NCI-H345 treated with DMSO at 0.1 percent for 48 hours (cell line): Measurements from ENCODE around the gene KDM6A.
"Not testable (repeated sequence)": the region's sequence is repeated elsewhere in the genome, so short reads cannot be mapped to it uniquely, and the experiment has no call there.

Experiments used
- DNase-seq: peaks from one replicate; lab custom pipeline; 2025; ENCODE audit not compliant: unreplicated experiment; lab: John Stamatoyannopoulos, UW

The KDM6A gene

GRCh38 chrX:44889824-44890223, 16.8 kb downstream of the KDM6A start:
- no peak for DNase-seq

DNA sequence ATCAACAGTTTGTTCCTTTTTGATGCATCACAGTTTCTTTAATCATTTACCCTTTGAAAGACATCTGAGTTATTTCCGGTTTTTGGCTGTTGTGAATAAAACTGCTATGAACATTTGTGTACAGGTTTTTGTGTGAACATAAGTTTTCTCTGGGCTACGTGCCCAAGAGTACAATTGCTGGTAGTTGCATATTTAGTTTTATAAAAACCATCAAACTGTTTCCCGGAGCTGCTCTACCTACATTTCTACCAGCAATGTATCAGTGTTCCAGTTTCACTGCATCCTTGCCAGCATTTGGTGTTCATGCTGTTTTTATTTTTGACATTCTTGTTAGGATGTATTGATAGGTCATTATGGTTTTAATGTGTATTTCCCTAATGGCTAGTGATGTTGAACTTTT, 17.3 kb downstream of the KDM6A start:
- no peak for DNase-seq

DNA sequence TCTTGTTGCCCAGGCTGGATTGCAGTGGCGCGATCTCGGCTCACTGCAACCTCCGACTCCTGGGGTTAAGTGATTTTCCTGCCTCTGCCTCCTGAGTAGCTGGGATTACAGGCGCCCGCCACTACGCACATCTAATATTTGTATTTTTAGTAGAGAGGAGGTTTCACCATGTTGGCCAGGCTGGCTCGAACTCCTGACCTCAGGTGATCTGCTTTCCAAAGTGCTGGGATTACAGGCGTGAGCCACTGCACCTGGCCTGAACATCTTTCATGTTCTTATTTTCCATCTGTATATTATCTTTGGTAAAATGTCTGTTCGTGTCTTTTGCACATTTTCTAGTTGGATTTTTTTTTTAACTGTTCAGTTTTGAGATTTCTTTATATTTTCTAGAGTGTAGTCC, 17.7 kb downstream of the KDM6A start:
- not testable (repeated sequence) for DNase-seq

DNA sequence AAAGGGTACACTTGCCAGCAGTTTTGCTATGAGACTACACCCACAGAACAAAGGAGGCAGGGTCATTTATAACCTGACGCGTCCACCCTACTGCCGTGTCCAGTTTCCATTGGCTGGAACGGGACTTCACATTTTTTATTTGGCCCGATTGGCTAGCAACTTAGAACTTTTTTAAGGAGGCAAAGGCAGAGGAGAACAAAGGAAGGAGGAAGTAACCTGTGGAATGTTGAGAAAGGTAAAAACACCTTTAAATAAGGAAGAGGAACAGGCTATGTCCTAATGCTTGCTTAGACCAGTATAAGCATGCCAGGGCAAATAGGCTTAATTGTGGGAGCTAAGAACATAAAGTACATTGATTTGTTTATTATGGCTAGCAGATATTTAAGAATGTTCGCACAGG, 18.7 kb downstream of the KDM6A start:
- no peak for DNase-seq

DNA sequence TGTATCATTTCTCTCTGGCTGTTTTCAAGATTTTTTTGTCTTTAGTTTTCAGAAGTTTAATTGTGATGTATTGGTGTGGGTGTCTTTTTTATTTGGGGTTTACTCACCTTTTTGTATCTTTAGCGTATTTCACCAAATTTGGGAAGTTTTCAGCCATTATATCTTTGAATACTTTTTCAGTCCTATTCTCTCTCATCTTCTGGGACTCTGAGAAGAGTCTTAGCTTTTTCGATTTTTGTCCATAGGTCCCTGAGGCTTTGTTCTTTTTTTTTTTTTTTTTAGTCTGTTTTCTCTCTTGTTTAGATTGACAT, 23.8 kb downstream of the KDM6A start:
- no peak for DNase-seq

DNA sequence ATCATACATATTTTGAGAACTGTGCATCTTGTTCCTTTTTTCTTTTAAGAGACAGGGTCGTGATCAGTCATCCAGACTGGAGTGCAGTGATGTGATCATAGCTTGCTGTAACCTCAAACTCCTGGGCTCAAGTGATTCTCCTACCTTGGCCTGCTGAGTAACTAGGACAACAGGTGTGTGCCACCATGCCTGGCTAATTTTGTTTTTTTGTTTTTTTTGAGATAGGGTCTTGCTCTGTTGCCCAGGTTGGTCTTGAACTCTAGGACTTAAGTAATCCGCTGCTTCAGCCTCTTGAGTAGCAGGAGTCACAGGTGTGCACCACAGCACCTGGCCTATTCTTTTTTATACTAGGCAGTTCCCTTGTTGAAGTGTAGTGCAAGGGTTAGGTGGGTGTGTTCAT, 24.6 kb downstream of the KDM6A start:
- DNase-seq, result no peak

DNA sequence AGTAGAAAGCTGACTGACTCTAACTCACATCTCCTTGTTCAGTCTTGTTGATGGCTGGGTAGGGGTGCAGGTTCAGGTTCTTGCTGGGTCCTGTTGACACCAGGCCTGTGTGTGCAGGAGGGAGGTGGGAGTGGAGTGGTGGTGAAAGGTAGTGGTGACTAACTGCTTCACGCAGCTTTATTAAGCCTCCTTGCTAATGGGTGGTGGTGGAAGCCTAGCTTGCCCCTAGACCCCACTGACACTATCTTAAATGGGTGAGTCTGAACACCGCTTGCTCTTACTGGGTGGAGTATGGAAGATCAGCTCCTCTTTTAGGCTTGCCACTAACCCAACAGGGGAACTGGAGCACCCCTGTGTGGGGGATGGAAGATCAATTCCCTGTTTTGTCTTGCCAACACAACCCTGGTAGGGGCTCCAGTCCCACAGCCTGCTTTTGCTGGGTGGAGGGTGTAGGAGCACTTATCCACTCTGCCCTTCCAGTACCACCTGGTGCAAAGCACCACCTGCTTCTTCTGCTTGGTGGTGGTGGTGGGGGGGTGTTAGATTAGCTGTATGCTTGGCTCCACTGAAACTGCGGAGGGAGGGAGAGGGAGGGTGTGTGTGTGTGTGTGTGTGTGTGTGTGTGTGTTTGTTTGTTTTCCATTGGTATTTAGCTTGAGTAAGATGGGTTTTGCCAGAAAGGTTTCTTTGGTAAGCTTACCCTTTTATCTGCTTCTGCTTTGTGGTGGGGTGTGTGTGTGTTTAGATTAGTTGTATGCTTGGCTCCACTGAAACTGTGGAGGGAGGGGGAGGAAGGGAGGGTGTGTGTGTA, 25.6 kb downstream of the KDM6A start:
- no peak for DNase-seq

DNA sequence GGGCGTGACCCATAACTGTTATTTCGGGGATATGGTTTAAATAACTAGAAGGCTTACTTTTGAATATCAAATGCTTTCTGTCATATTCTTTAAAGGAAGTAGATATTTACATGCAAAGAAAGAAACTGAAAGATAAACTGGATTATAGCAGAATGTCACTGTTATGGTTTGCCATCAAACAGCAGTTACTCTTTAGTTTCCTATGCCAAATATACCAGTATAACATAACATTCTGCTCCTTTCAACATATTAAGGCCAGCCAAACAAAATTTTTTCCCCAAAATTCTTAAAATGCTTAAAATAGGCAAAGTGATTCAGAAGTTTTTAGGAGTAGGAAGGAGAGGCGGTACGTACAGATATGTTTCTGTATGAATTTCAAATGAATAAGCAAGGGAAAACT, 27.0 kb downstream of the KDM6A start:
- no peak for DNase-seq

DNA sequence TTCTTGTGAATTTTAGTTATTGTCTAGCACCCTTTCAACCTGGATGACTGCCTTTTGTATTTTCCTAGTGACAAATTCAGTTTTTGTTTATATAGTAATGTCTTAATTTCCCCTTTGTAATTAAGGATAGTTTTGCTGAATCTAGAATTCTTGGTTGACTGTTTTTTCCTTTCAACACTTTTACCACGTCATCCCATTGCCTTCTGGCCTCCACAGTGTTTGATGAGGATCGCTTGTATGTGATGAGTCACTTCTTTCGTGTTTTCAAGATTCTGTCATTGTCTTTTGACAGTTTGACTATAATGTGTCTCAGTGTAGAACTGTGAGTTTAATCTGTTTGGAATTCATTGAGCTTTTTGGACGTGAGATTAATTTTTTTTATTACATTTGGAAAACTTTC, 30.1 kb downstream of the KDM6A start:
- no peak for DNase-seq

DNA sequence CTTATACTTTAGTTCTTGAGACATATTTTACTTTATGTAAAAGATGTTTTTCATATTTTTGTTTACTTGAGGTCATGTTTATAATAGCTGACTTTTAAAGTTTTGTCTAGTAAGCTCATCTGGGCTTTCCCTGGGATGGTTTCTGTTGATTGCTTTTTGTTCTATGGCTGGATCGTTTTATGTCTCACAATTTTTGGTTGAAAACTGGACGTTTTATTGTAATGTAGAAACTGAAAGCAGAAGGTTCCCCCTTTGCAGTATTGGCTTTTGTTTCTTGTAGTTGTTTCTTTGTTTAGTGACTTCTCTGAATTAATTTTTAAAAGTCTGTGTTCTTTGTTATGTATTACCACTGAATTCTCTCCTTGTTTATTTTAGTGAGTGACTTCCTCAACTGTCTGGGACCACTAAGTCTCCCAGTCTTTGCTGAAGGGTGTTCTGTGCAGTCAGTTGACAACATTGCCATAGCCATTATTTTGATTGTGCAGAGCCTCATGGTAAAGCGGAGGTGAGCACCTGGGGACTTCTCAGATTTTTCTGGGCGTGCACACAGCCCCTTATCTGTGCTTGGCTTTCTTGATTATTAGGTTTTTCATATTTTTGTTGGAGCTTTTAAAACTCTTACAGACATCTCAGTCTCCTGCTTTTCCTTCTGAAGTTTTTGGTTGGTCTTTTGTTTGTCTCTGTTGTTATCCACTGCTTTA, 31.0 kb downstream of the KDM6A start:
- DNase-seq, result no peak

GRCh38 chrX:44904542-44905115, 31.6 kb downstream of the KDM6A start:
- DNase-seq, result no peak

DNA sequence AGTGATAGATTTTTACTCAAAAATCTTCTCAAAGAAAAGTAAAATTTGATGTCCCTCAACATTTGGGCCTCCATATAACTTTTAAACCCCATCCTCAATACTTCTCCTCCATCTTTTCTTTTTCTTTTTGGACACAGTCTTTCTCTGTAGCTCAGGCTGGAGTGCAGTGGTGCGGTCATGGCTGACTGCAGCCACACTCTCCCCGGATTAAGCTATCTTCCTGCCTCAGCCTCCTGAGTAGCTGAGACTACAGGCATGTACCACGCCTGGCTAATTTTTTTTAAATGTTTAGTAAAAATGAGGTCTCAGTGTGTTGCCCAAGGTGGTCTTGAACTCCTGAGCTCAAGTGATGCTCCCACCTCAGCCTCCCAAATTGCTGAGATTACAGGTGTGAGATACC, 33.1 kb downstream of the KDM6A start:
- no peak for DNase-seq

- DNase-seq, result no peak
Measured at GRCh38 chrX:44906542-44906941, 33.6 kb downstream of the KDM6A start.

DNA sequence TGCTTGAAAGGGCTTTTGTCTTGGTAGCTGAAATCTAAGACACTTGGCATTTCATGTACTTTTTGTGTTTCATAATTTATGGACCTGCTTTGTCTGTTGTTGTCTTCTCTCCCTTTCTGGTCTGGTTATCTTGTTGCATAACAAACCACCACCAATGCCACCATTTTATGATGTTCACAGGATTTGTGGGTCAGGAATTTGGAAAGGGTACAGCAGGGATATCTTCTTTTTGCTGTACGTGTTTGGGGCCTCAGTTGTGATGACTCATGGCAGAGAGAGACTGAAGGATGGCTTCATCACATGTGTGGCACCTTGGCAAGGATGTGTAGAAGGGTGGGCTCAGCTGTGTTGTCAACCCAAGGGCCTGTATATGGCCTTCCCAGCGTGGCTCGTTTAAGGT, 35.2 kb downstream of the KDM6A start:
- DNase-seq, result no peak

DNA sequence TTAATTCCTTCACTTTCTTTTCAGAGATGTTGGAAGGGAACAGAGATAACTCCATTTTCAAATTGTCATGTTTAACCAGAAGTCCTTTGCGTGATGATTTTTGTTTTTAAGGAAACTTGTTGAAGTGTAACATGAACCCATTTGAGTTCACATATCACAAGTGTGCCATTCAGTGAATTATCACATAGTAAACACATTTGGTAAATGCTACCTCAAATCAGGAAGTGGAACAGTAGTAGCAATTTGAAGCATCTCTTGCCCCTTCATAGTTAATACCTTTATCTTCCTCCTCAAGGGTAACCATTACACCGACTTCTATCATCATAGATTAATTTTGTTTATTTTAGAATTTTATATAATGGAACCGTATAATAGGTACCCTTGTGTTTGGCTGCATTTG, 35.8 kb downstream of the KDM6A start:
- no peak for DNase-seq

DNA sequence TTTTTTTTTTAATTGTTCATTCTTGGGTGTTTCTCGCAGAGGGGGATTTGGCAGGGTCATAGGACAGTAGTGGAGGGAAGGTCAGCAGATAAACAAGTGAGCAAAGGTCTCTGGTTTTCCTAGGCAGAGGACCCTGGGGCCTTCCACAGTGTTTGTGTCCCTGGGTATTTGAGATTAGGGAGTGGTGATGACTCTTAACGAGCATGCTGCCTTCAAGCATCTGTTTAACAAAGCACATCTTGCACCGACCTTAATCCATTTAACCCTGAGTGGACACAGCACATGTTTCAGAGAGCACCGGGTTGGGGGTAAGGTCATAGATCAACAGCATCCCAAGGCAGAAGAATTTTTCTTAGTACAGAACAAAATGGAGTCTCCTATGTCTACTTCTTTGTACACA, 37.5 kb downstream of the KDM6A start:
- not testable (repeated sequence) for DNase-seq

DNA sequence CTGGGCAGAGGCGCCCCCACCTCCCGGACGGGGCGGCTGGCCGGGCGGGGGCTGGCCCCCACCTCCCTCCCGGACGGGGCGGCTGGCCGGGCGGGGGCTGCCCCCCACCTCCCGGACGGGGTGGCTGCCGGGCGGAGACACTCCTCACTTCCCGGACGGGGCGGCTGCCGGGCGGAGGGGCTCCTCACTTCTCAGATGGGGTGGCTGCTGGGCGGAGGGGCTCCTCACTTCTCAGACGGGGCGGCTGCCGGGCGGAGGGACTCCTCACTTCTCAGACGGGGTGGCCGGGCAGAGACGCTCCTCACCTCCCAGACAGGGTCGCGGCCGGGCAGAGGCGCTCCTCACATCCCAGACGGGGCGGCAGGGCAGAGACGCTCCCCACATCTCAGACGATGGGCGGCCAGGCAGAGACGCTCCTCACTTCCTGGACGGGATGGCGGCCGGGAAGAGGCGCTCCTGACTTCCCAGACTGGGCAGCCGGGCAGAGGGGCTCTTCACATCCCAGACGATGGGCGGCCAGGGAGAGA, 38.1 kb downstream of the KDM6A start:
- not testable (repeated sequence) for DNase-seq

DNA sequence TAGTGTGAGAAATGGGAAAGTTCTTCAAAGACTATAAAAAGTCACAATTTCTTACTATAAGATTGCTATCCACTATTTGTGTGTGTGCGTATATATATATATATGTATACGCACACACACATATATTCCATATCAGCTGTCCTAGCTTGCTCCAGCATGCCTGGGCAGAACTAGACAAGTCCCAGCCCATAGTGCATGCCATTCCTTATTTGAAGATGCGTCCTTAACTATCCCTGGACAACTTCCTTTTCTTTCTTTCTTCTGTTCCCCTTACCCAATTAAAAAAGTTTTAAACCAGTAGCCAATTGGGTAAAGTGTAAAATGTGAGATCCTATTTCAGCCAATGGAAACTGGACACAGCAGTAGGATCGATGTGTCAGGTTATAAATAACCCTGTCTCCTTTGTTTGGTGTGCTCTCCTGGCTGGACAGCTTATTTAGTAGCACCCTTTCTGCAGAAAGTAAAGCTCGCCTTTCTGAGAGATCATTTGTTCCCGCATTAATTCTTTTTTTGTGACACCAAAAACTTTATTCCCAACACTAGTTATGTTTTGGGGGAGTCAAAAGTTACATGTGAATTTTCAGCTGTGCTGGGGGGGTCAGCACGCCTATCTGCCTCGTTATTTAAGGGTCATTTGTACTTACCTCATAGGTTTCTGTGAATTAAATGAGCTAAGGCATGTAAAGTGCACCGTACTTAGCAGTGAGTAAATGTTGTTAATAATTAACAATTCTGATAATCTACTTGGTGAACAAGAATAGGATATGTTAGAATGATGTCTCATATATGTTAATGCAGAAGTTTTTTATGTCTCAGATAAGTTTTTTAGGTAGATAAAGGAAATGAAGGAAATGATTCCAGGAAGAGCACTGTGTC, 40.9 kb downstream of the KDM6A start:
- no peak for DNase-seq

- no peak for DNase-seq
Measured at GRCh38 chrX:44914532-44915198, 41.7 kb downstream of the KDM6A start.

DNA sequence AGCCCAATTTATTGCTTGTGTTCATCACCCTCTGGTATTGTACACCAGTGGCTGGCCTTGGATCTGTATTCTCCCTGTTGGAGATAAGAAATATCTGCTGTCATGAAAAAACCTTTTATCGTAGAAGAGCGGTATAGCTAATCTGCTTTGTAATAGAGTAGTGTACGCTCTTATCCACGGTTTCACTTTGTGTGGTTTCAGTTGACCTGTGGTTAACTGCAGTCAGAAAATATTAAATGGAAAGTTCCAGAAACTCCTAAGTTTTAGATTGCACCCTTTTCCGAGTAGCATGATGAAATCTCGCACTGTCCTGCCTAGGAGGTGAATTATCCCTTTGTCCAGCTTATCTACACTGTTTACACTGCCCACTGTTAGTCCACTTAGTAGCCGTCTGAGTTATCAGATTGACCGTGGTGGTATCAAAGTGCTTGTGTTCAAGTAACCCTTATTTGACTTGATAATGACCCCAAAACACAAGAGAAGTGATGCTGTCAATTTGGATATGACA, 42.4 kb downstream of the KDM6A start:
- no peak for DNase-seq

GRCh38 chrX:44918722-44919121, 45.7 kb downstream of the KDM6A start:
- no peak for DNase-seq
